Spleen (tissue), 11 donors: ENCODE results near the gene TNFRSF1B. TPM values are rescaled to one million over a fixed set of nuclear protein-coding genes. Genes with fewer than 3 reads are reported as not detected.

ENCODE experiments used
- DNase-seq: peaks from one replicate; pipeline ENCODE4 v3.0.0-alpha.2; 2020
- H3K27ac ChIP-seq, 8 donors: fragments of 200-600 bp; sonication (generic) in 7 of 8; 1 replicate in 4 of 8; 2 replicates in 4 of 8; pipeline versions ENCODE4 v1.5.0 to v1.8.0; 2016 to 2021; ENCODE audit warnings: inconsistent platforms in 4 of 8, mild to moderate bottlenecking in 4 of 8, moderate library complexity in 1 of 8
- H3K27me3 ChIP-seq, 7 donors: fragments of 200-600 bp; sonication (generic) in 6 of 7; replicated peaks in 1 of 7; 1 replicate in 4 of 7; 2 replicates in 3 of 7; pipeline versions ENCODE4 v1.5.0 to v1.8.0; 2016 to 2021; ENCODE audit warnings: inconsistent platforms in 3 of 7, mild to moderate bottlenecking in 1 of 7
- H3K36me3 ChIP-seq, 6 donors: fragments of 200-600 bp; sonication (generic) in 5 of 6; 1 replicate in 4 of 6; 2 replicates in 2 of 6; pipeline versions ENCODE4 v1.5.0 to v1.8.0; 2016 to 2021; ENCODE audit warnings: inconsistent platforms in 2 of 6
- H3K4me1 ChIP-seq, 6 donors: fragments of 200-600 bp; sonication (generic) in 5 of 6; 1 replicate in 3 of 6; 2 replicates in 3 of 6; pipeline versions ENCODE4 v1.5.0 to v1.8.0; 2016 to 2021; ENCODE audit warnings: inconsistent platforms in 3 of 6
- H3K4me3 ChIP-seq, 8 donors: fragments of 200-600 bp; sonication (generic) in 7 of 8; 1 replicate in 4 of 8; 2 replicates in 4 of 8; pipeline versions ENCODE4 v1.5.0 to v1.8.0; 2016 to 2021; ENCODE audit warnings: inconsistent platforms in 4 of 8, mild to moderate bottlenecking in 4 of 8, moderate library complexity in 2 of 8
- H3K9me3 ChIP-seq, 8 donors: fragments of 200-600 bp; sonication (generic) in 7 of 8; 1 replicate in 4 of 8; 2 replicates in 4 of 8; pipeline versions ENCODE4 v1.5.0 to v1.8.0; 2016 to 2021; ENCODE audit warnings: inconsistent platforms in 4 of 8
- POLR2A ChIP-seq, 3 donors: fragments of 450-650 bp; IDR thresholded peaks; one replicate each; pipeline ENCODE4 v1.5.1; 2017; ENCODE audit warnings: antibody characterized with exemption in 3 of 3, mild to moderate bottlenecking in 1 of 3
- POLR2AphosphoS5 ChIP-seq, 3 donors: sonication (generic); formaldehyde crosslinking; IDR thresholded peaks; one replicate each; pipeline ENCODE4 v1.5.1; 2017; ENCODE audit warnings: antibody characterized with exemption in 3 of 3
- WGBS, 5 donors: extraction: QIAGEN DNeasy Blood & Tissue Kit in 3 of 5; methylation state at CpG; one replicate each; pipeline versions ENCODE4 v1.1.5 to v1.1.7; 2013 to 2018; 5-methylcytosine and 5-hydroxymethylcytosine counted together
- intact Hi-C: fragments of 100-400 bp; cut with DNase I; formaldehyde crosslinking; loops from one replicate; pipeline ENCODE4 v1.15.0; 2023; ENCODE audit warnings: low total_unique reads
- polyA plus RNA-seq, 3 donors: library from polyadenylated mRNA; stranded (reverse); fragments of 200-250 nt; gene quantifications; one replicate each; pipeline ENCODE4 v1.2.1, GENCODE V29; 2013
- total RNA-seq, 7 donors: library from RNA; depleted of rRNA in 3 of 7; stranded (reverse); fragments of >200 nt in 3 of 7; fragmentation: NEBNext Ultra II Directional in 4 of 7; extraction: Animal tissue kit (Norgen Biotek cat#: 25700) in 4 of 7; gene quantifications; one replicate each; pipeline versions ENCODE4 v1.1.0 to v1.2.1, GENCODE V29; 2016 to 2021
- TF ChIP-seq, protein P1 (sequence below), 11 experiments: fragments of 200-600 bp in 7 of 11; fragments of 450-650 bp in 4 of 11; sonication (generic) in 4 of 11; IDR thresholded peaks in 8 of 11; conservative IDR thresholded peaks in 3 of 11; 1 replicate in 7 of 11; 2 replicates in 4 of 11; pipeline versions ENCODE4 v1.4.0 to v1.8.0; 2016 to 2021; ENCODE audit warnings: antibody characterized with exemption in 11 of 11, inconsistent platforms in 4 of 11, mild to moderate bottlenecking in 1 of 11
- donor health status: healthy with polysubstance abuse.
- donor health status: DM: no; HTN: no; CAD: no; lungs with moderate emphysema.
- donor health status: DM: no; HTN: no; CAD: no.
- donor health status: Bipolar disorder and iron deficiency.
- donor health status: healthy.
- donor health status: DM: no; HTN: no; CAD: no.
- donor health status: DM: yes; HTN: yes; CAD: no.

TNFRSF1B gene
- total and polyA plus RNA-seq, 10 donors: 28.5 to 233 (median 167) TPM

DNA sequence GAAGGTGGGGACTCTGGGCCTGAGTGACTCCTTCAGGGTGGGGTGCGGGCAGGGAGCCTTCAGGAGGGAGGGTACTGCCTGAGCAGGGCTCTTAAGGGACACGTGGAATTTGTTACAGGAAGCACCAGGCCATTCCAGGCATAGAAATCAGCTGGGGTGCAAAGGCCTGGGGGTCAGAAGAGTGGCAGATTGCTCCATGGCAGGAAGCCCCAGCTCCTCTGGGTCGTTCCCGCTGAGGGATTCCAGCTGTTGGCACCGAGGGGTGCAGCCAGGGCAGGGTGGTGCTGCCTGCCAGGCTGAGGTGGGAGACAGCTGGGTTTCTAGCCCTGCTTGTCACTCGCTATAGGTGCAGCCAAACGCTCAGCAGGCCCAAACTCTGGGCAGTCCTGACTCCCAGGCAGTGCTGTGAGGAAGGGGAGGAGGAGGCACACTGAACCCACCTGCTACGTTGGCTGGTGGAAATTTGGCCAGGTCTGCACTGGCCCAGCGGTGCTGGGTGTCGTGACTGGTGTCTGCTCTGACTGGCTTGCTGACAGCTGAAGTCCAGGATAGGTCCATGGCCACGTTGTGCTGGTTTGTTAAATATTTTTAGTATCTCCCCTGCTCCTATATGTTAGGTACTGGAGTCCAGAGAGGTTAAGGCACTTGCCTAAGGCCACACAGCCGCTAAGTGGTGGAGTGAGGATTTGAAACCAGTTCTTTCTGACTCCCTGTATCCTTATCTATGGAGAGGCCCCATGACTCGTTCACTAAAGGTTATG, 19.3 kb downstream of the TNFRSF1B start:
- H3K4me1 ChIP-seq: peaks cover 34 to 98% (median 89%) of the 10 kb centered on the region in 6 donors
- no peaks in the 10 kb centered on the region for H3K9me3 ChIP-seq
- WGBS, 5 donors: 61 to 76% (median 68%) methylated on average over 7 to 13 of the region's 13 CpGs
- peak overlapping the region in 3 of 8 donors; percentile 22 to 63 (median 27) for H3K4me3 ChIP-seq
- peaks cover 0 to 83% (median 20%) of the 10 kb centered on the region in 6 donors for H3K36me3 ChIP-seq
- H3K27me3 ChIP-seq: no peaks in the 10 kb centered on the region
- no peak for DNase-seq
- peak; percentile 64 to 81 (median 75) for TF ChIP-seq POLR2AphosphoS5 (IDR thresholded peaks at IDR 0.05)
- TF ChIP-seq, protein P1, sequence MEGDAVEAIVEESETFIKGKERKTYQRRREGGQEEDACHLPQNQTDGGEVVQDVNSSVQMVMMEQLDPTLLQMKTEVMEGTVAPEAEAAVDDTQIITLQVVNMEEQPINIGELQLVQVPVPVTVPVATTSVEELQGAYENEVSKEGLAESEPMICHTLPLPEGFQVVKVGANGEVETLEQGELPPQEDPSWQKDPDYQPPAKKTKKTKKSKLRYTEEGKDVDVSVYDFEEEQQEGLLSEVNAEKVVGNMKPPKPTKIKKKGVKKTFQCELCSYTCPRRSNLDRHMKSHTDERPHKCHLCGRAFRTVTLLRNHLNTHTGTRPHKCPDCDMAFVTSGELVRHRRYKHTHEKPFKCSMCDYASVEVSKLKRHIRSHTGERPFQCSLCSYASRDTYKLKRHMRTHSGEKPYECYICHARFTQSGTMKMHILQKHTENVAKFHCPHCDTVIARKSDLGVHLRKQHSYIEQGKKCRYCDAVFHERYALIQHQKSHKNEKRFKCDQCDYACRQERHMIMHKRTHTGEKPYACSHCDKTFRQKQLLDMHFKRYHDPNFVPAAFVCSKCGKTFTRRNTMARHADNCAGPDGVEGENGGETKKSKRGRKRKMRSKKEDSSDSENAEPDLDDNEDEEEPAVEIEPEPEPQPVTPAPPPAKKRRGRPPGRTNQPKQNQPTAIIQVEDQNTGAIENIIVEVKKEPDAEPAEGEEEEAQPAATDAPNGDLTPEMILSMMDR (IDR thresholded peaks at IDR 0.05 in 8 of 11, conservative IDR thresholded peaks at IDR 0.05 in 3 of 11): no peak
- no peak for TF ChIP-seq POLR2A (IDR thresholded peaks at IDR 0.05)
- intact Hi-C loops: no loop called here
- peak overlapping the region; percentile 60 to 99 (median 96) for H3K27ac ChIP-seq

GRCh38 chr1:12186679-12186985, 19.8 kb downstream of the TNFRSF1B start:
- Histone ChIP-seq H3K27ac (peak overlapping the region in 7 of 8 donors; percentile 60 to 99 (median 98)), H3K36me3 (peaks cover under 1 to 83% (median 24%) of the 10 kb centered on the region in 6 donors)
- intact Hi-C loops: no loop called here

GRCh38 chr1:12188115-12188514, 21.3 kb downstream of the TNFRSF1B start:
- H3K27ac ChIP-seq: peak overlapping the region in 5 of 8 donors; percentile 10 to 99 (median 98)
- no peaks in the 10 kb centered on the region for H3K27me3 ChIP-seq
- 63 to 72% (median 66%) methylated on average over 3 of the region's 3 CpGs for WGBS, 5 donors
- no peak for TF ChIP-seq POLR2AphosphoS5 (IDR thresholded peaks at IDR 0.05)
- TF ChIP-seq, protein P1 (IDR thresholded peaks at IDR 0.05 in 8 of 11, conservative IDR thresholded peaks at IDR 0.05 in 3 of 11): no peak
- TF ChIP-seq POLR2A (IDR thresholded peaks at IDR 0.05): no peak
- intact Hi-C loops: no loop called here
- H3K36me3 ChIP-seq: peaks cover 4 to 83% (median 39%) of the 10 kb centered on the region in 6 donors
- H3K4me1 ChIP-seq: peaks cover 32 to 98% (median 74%) of the 10 kb centered on the region in 6 donors
- DNase-seq: no peak
- H3K4me3 ChIP-seq: no peak overlapping the region
- no peaks in the 10 kb centered on the region for H3K9me3 ChIP-seq

More at GRCh38 chr1:12186679-12186985, 19.8 kb downstream of the TNFRSF1B start:
- Histone ChIP-seq H3K9me3 (no peaks in the 10 kb centered on the region), H3K27me3 (no peaks in the 10 kb centered on the region), H3K4me3 (peak overlapping the region in 1 of 8 donors; percentile 63), H3K4me1 (peaks cover 32 to 98% (median 85%) of the 10 kb centered on the region in 6 donors)
- no peak for DNase-seq
- whole genome bisulfite sequencing, 5 donors: 68 to 97% (median 81%) methylated on average over 4 of the region's 4 CpGs
- TF ChIP-seq POLR2A (IDR thresholded peaks at IDR 0.05): no peak
- no peak for TF ChIP-seq POLR2AphosphoS5 (IDR thresholded peaks at IDR 0.05)
- TF ChIP-seq, protein P1 (IDR thresholded peaks at IDR 0.05 in 8 of 11, conservative IDR thresholded peaks at IDR 0.05 in 3 of 11): no peak

GRCh38 chr1:12188657-12189327, 22.0 kb downstream of the TNFRSF1B start:
- 78 to 92% (median 86%) methylated on average over 10 to 13 of the region's 13 CpGs for WGBS, 5 donors
- intact Hi-C loops: no loop called here
- H3K27ac ChIP-seq: peak overlapping the region in 6 of 8 donors; percentile 10 to 99 (median 98)
- H3K9me3 ChIP-seq: no peaks in the 10 kb centered on the region
- no peaks in the 10 kb centered on the region for H3K27me3 ChIP-seq
- H3K4me1 ChIP-seq: peaks cover 31 to 98% (median 73%) of the 10 kb centered on the region in 6 donors
- TF ChIP-seq POLR2AphosphoS5 (IDR thresholded peaks at IDR 0.05): peak; percentile 61 to 75 (median 70)
- TF ChIP-seq POLR2A (IDR thresholded peaks at IDR 0.05): no peak
- H3K4me3 ChIP-seq: no peak overlapping the region
- DNase-seq: no peak
- peaks cover 4 to 90% (median 46%) of the 10 kb centered on the region in 6 donors for H3K36me3 ChIP-seq
